ENCODE results near the gene UTS2B.

DNA sequence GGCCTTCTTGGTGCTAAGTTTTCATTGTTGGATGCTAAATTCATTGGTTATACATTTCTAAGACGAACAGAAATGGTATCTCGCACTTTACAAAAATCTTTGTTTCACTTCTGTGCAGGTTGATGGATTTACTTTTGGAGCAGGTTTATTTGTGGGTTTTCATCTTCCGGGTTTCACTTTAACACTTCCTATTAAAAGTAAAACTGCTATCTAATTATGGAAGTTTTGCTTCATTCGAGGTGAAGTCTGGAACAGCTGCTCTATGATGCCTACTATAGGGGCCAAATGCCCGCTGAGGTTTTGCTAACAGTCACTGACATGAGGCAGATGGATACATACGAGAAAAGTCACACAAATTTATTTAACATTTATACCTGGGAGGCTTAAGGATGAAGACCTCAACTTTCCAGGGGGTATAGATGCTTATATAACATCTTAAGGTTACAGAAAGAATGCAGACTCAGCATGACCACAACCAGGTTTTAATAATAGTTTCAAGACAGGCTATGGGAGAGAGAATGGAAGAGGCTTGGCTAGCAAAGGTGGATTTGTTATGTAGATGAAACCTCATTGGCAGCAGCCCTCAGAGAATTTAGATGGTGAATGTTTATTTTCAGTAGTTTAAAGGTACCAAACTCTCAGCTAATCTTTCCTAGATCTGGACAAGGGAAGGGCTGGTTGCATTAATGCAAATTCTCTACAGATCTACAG is 77.1 kb downstream of the UTS2B start:
- TF ChIP-seq CTCF (conservative IDR thresholded peaks at IDR 0.05; ENCODE audit: low read length), result no peak
- no peak for TF ChIP-seq EZH2phosphoT487 (IDR thresholded peaks at IDR 0.05; ENCODE audit: borderline replicate concordance)

Measured in Loucy (cell line).